Nephron (organoid): Measurements from ENCODE around the gene CRELD1.
A peak's percentile ranks its signal among the peaks of the same experiment; 100 is the strongest.
"Not testable (repeated sequence)": the region's sequence is repeated elsewhere in the genome, so short reads cannot be mapped to it uniquely, and the experiment has no call there.

Experiments
- H3K27ac Mint-ChIP-seq, 3 experiments: 2 replicates each; pipeline ENCODE4 v1.8.0; 2020; ENCODE audit warnings: mixed read lengths in 3 of 3, mild to moderate bottlenecking in 2 of 3, moderate library complexity in 1 of 3
- H3K27me3 Mint-ChIP-seq: 2 replicates; pipeline ENCODE4 v1.8.0; 2021; ENCODE audit warnings: low read depth, mild to moderate bottlenecking, moderate library complexity, mixed read lengths
- H3K36me3 Mint-ChIP-seq: 2 replicates; pipeline ENCODE4 v1.8.0; 2020; ENCODE audit warnings: low read depth, mixed read lengths
- H3K4me1 Mint-ChIP-seq: 2 replicates; pipeline ENCODE4 v1.8.0; 2020; ENCODE audit warnings: mixed read lengths
- H3K4me3 Mint-ChIP-seq, 3 experiments: 2 replicates each; pipeline ENCODE4 v1.8.0; 2020; ENCODE audit warnings: mild to moderate bottlenecking in 3 of 3, mixed read lengths in 3 of 3, moderate library complexity in 2 of 3
- H3K9me3 Mint-ChIP-seq: 2 replicates; pipeline ENCODE4 v1.8.0; 2020; ENCODE audit warnings: mixed read lengths
- TF ChIP-seq, protein P1 (sequence below), 3 experiments: fragments of 200-600 bp; sonication (generic); IDR thresholded peaks; one replicate each; pipeline ENCODE4 v1.5.0; 2021; ENCODE audit warnings: antibody characterized with exemption in 3 of 3; ENCODE audit not compliant: unreplicated experiment in 3 of 3

Gene CRELD1

DNA sequence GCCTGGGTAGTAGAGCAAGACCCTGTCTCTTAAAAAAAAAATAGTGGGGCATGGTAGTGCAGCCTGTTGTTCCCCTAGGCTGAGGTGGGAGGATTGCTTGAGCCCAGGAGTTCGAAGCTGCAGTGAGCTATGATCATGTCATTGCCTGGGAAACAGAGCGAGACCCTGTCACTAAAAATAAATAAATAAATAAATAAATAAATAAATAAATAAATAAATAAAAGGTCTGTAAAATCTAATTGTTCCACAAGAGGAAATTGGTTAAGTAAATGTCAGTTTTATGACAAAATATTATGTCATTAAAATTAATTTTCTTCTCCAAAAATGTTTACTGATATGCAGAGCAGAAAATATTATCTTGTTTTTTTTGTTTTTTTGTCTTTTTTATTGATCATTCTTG is 5.3 kb downstream of the CRELD1 start:
- Mint-ChIP-seq H3K27me3 (no peaks in the 10 kb centered on the region), H3K9me3 (no peaks in the 10 kb centered on the region), H3K36me3 (peaks cover 16% of the 10 kb centered on the region), H3K4me1 (peaks cover 12% of the 10 kb centered on the region), H3K4me3 (no peak overlapping the region), H3K27ac (no peak overlapping the region)
- TF ChIP-seq, protein P1, sequence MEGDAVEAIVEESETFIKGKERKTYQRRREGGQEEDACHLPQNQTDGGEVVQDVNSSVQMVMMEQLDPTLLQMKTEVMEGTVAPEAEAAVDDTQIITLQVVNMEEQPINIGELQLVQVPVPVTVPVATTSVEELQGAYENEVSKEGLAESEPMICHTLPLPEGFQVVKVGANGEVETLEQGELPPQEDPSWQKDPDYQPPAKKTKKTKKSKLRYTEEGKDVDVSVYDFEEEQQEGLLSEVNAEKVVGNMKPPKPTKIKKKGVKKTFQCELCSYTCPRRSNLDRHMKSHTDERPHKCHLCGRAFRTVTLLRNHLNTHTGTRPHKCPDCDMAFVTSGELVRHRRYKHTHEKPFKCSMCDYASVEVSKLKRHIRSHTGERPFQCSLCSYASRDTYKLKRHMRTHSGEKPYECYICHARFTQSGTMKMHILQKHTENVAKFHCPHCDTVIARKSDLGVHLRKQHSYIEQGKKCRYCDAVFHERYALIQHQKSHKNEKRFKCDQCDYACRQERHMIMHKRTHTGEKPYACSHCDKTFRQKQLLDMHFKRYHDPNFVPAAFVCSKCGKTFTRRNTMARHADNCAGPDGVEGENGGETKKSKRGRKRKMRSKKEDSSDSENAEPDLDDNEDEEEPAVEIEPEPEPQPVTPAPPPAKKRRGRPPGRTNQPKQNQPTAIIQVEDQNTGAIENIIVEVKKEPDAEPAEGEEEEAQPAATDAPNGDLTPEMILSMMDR (IDR thresholded peaks at IDR 0.05; ENCODE audit: unreplicated experiment in 3 of 3), result no peak

DNA sequence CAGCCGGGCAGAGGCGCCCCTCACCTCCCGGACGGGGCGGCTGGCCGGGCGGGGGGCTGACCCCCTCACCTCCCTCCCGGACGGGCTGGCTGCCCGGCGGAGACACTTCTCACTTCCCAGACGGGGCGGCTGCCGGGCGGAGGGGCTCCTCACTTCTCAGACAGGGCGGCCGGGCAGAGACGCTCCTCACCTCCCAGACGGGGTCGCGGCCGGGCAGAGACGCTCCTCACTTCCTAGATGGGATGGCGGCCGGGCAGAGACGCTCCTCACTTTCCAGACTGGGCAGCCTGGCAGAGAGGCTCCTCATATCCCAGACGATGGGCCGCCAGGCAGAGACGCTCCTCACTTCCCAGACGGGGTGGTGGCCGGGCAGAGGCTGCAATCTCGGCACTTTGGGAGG is 6.3 kb downstream of the CRELD1 start:
- not testable (repeated sequence) for H3K4me1 Mint-ChIP-seq

DNA sequence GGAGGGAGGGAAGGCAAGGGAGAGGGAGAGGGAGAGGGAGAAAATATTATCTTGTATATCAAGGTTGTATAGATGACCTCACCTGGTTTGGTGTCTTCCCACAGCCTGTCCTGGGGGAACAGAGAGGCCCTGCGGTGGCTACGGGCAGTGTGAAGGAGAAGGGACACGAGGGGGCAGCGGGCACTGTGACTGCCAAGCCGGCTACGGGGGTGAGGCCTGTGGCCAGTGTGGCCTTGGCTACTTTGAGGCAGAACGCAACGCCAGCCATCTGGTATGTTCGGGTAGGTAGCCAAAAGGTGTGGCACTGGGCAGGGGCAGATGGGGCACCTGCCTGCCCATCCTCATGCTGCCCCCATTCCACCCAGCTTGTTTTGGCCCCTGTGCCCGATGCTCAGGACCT is 7.1 kb downstream of the CRELD1 start:
- H3K4me1 Mint-ChIP-seq, result peaks cover under 1% of the 10 kb centered on the region
- H3K4me3 Mint-ChIP-seq, result no peak overlapping the region
- no peak overlapping the region for H3K27ac Mint-ChIP-seq
- TF ChIP-seq, protein P1 (IDR thresholded peaks at IDR 0.05; ENCODE audit: unreplicated experiment in 3 of 3), result no peak
- no peaks in the 10 kb centered on the region for H3K27me3 Mint-ChIP-seq
- H3K9me3 Mint-ChIP-seq, result no peaks in the 10 kb centered on the region
- peaks cover 12% of the 10 kb centered on the region for H3K36me3 Mint-ChIP-seq

More for the DNA sequence above, 6.3 kb downstream of the CRELD1 start:
- not testable (repeated sequence) for H3K27me3 Mint-ChIP-seq, H3K9me3 Mint-ChIP-seq, H3K27ac Mint-ChIP-seq, H3K4me3 Mint-ChIP-seq
- peaks cover 16% of the 10 kb centered on the region for H3K36me3 Mint-ChIP-seq

DNA sequence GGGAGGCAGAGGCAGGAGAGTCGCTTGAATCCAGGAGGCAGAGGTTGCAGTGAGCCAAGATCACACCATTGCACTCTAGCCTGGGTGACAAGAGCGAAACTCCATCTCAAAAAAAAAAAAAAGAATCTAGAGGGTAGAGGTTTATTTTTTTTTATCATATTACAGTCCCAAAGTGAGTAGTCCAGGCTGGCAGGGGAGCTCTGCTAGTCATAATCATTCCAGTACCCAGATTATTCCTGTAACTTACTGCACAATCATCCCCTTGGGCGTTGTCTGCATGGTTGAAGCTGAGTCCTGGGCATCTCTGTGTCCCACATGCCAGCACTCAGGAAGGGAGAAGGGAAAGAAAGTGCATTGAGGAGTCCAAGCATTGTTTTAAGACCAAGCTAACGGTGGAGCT is 8.5 kb downstream of the CRELD1 start:
- no peaks in the 10 kb centered on the region for H3K27me3 Mint-ChIP-seq
- H3K4me3 Mint-ChIP-seq, result no peak overlapping the region
- no peaks in the 10 kb centered on the region for H3K9me3 Mint-ChIP-seq
- H3K4me1 Mint-ChIP-seq, result no peaks in the 10 kb centered on the region
- TF ChIP-seq, protein P1 (IDR thresholded peaks at IDR 0.05; ENCODE audit: unreplicated experiment in 3 of 3), result no peak
- H3K36me3 Mint-ChIP-seq, result peaks cover 9% of the 10 kb centered on the region
- no peak overlapping the region for H3K27ac Mint-ChIP-seq

DNA sequence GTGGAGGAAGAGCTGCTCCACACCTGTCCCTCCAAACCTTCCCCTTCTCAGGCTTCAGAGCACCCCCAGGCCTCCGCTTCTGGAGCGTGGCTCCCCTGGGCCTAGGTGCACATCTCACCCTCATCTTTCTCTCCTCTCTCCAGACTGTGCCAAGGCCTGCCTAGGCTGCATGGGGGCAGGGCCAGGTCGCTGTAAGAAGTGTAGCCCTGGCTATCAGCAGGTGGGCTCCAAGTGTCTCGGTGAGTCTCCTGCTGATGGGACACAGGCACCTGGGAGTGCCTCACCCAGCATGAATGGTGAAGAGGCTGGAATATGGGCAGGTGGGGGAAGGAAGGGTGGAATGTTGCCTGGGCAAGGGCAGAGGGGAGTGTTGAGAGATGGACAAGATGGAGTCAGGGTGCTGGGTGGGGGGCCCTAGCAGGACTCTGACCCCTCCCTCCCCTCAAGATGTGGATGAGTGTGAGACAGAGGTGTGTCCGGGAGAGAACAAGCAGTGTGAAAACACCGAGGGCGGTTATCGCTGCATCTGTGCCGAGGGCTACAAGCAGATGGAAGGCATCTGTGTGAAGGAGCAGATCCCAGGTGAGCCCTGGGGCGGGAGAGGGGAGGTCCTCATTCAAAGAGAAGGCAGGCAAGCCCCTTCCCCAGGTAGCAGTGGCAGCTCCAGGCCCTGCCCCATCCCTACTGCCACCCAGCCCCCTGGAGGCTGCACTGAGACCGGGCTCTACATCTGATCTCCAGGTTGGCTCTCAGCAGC is 9.5 kb downstream of the CRELD1 start:
- Mint-ChIP-seq H3K4me1 (no peaks in the 10 kb centered on the region), H3K27ac (no peak overlapping the region), H3K27me3 (no peaks in the 10 kb centered on the region), H3K36me3 (peaks cover 9% of the 10 kb centered on the region), H3K9me3 (no peaks in the 10 kb centered on the region), H3K4me3 (peak overlapping the region in 1 of 3 experiments; percentile 45)
- TF ChIP-seq, protein P1 (IDR thresholded peaks at IDR 0.05; ENCODE audit: unreplicated experiment in 3 of 3), result no peak

DNA sequence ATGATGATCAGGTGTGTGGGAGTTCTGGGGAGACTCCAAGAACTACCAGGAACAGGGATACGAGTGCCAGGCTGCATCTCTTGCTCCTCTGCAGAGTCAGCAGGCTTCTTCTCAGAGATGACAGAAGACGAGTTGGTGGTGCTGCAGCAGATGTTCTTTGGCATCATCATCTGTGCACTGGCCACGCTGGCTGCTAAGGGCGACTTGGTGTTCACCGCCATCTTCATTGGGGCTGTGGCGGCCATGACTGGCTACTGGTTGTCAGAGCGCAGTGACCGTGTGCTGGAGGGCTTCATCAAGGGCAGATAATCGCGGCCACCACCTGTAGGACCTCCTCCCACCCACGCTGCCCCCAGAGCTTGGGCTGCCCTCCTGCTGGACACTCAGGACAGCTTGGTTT is 10.6 kb downstream of the CRELD1 start:
- Mint-ChIP-seq H3K36me3 (peaks cover 9% of the 10 kb centered on the region), H3K27ac (no peak overlapping the region), H3K9me3 (no peaks in the 10 kb centered on the region), H3K27me3 (no peaks in the 10 kb centered on the region), H3K4me3 (peak overlapping the region in 2 of 3 experiments; percentile 46 to 47), H3K4me1 (no peaks in the 10 kb centered on the region)
- TF ChIP-seq, protein P1 (IDR thresholded peaks at IDR 0.05; ENCODE audit: unreplicated experiment in 3 of 3), result no peak
